Endodermal cell (in vitro differentiated cells): ENCODE data around the gene TRPV3. TPM values are rescaled to one million over a fixed set of nuclear protein-coding genes. Genes with fewer than 3 reads are reported as not detected.

Source experiments
- DNase-seq: peaks from one replicate; pipeline ENCODE4 v3.0.0-alpha.2; 2017
- H3K27ac ChIP-seq: 2 replicates; pipeline ENCODE4 v1.5.1; 2013; ENCODE audit warnings: mild to moderate bottlenecking, low read depth, low read length, moderate library complexity
- H3K27me3 ChIP-seq: 2 replicates; pipeline ENCODE4 v1.6.1; 2013; ENCODE audit warnings: mild to moderate bottlenecking, low read length, moderate library complexity; ENCODE audit not compliant: insufficient read depth, control insufficient read depth, poor library complexity, severe bottlenecking
- H3K36me3 ChIP-seq: 2 replicates; pipeline ENCODE4 v1.7.0; 2013; ENCODE audit warnings: mild to moderate bottlenecking, low read length, moderate library complexity; ENCODE audit not compliant: control insufficient read depth, insufficient read depth
- H3K4me1 ChIP-seq: one replicate; pipeline ENCODE4 v1.7.0; 2013; ENCODE audit warnings: low read length; ENCODE audit not compliant: control insufficient read depth, insufficient read depth
- H3K4me3 ChIP-seq: 2 replicates; pipeline ENCODE4 v1.5.1; 2013; ENCODE audit warnings: mild to moderate bottlenecking, low read length, moderate library complexity
- H3K9ac ChIP-seq: 2 replicates; pipeline ENCODE4 v1.6.1; 2013; ENCODE audit warnings: mild to moderate bottlenecking, low read length, moderate library complexity; ENCODE audit not compliant: poor library complexity, severe bottlenecking; ENCODE audit errors: extremely low read depth
- H3K9me3 ChIP-seq: 2 replicates; pipeline ENCODE4 v1.6.1; 2013; ENCODE audit warnings: mild to moderate bottlenecking, low read length, moderate library complexity; ENCODE audit not compliant: control insufficient read depth
- H3K27ac Mint-ChIP-seq: 2 replicates; pipeline ENCODE4 v1.8.0; 2020; ENCODE audit warnings: mixed read lengths
- H3K27me3 Mint-ChIP-seq: 2 replicates; pipeline ENCODE4 v1.8.0; 2021; ENCODE audit warnings: mild to moderate bottlenecking, mixed read lengths; ENCODE audit not compliant: insufficient read depth
- H3K36me3 Mint-ChIP-seq: 2 replicates; pipeline ENCODE4 v1.8.0; 2020; ENCODE audit warnings: low read depth, mixed read lengths
- H3K4me1 Mint-ChIP-seq: 2 replicates; pipeline ENCODE4 v1.8.0; 2020; ENCODE audit warnings: mixed read lengths
- H3K4me3 Mint-ChIP-seq: 2 replicates; pipeline ENCODE4 v1.8.0; 2020; ENCODE audit warnings: mild to moderate bottlenecking, moderate library complexity, mixed read lengths
- H3K9me3 Mint-ChIP-seq: 2 replicates; pipeline ENCODE4 v1.8.0; 2020; ENCODE audit warnings: mild to moderate bottlenecking, mixed read lengths
- WGBS, 2 experiments: methylation state at CpG; one replicate each; pipeline versions ENCODE4 v1.1.5 to v1.1.7; 2013; ENCODE audit warnings: missing lambda C conversion rate in 2 of 2, mixed read lengths in 1 of 2; ENCODE audit not compliant: insufficient coverage in 1 of 2, insufficient read length in 1 of 2; 5-methylcytosine and 5-hydroxymethylcytosine counted together
- total RNA-seq, 2 donors: library from RNA; stranded (reverse); fragmentation: NEBNext Ultra II Directional in 1 of 2; extraction: Animal tissue kit (Norgen Biotek cat#: 25700) in 1 of 2; gene quantifications; 2 replicates in 1 of 2; 3 replicates in 1 of 2; pipeline ENCODE4 v1.2.1, GENCODE V29; 2021
- TF ChIP-seq, protein P1 (sequence below): fragments of 200-600 bp; sonication (generic); conservative IDR thresholded peaks from 2 replicates; pipeline ENCODE4 v1.5.0; 2021; ENCODE audit warnings: antibody characterized with exemption, mild to moderate bottlenecking

The TRPV3 gene
- total RNA-seq, 2 donors from 2014 or later, result 6.2 to 11.3 TPM

DNA sequence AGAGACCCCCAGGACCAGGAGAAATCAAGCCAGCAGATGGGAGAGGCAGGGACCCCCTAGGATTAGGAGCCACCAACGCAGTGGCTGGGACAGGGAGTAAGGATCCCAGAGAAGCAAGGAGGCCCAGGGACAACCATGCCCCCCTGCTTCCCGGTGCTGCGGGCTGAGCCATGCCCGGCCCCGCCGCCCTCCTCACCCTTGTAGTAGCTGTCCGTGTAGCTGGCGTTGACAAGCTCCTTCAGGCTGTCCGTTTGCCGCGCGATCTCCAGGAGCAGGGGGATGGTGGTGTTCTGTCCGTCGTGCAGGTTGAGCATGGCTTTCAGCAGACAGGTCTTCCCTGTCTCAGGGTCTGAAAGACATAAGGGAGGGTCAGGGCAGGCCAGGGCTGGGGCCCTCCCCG lies 33.2 kb upstream of the TRPV3 start:
- Histone ChIP-seq H3K36me3 (peaks cover 12% of the 10 kb centered on the region), H3K27ac (no peak overlapping the region), H3K4me3 (no peak overlapping the region), H3K9me3 (no peaks in the 10 kb centered on the region), H3K4me1 (no peaks in the 10 kb centered on the region), H3K27me3 (no peaks in the 10 kb centered on the region), H3K9ac (no peak overlapping the region)
- no peak for DNase-seq
- Mint-ChIP-seq H3K36me3 (peaks cover 32% of the 10 kb centered on the region), H3K27ac (peak overlapping the region; percentile 44), H3K27me3 (no peaks in the 10 kb centered on the region), H3K9me3 (no peaks in the 10 kb centered on the region), H3K4me1 (no peaks in the 10 kb centered on the region), H3K4me3 (no peak overlapping the region)
- 94 to 99% methylated on average over 11 to 15 of the region's 15 CpGs for WGBS, 2 experiments
- TF ChIP-seq, protein P1, sequence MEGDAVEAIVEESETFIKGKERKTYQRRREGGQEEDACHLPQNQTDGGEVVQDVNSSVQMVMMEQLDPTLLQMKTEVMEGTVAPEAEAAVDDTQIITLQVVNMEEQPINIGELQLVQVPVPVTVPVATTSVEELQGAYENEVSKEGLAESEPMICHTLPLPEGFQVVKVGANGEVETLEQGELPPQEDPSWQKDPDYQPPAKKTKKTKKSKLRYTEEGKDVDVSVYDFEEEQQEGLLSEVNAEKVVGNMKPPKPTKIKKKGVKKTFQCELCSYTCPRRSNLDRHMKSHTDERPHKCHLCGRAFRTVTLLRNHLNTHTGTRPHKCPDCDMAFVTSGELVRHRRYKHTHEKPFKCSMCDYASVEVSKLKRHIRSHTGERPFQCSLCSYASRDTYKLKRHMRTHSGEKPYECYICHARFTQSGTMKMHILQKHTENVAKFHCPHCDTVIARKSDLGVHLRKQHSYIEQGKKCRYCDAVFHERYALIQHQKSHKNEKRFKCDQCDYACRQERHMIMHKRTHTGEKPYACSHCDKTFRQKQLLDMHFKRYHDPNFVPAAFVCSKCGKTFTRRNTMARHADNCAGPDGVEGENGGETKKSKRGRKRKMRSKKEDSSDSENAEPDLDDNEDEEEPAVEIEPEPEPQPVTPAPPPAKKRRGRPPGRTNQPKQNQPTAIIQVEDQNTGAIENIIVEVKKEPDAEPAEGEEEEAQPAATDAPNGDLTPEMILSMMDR, result no peak

DNA sequence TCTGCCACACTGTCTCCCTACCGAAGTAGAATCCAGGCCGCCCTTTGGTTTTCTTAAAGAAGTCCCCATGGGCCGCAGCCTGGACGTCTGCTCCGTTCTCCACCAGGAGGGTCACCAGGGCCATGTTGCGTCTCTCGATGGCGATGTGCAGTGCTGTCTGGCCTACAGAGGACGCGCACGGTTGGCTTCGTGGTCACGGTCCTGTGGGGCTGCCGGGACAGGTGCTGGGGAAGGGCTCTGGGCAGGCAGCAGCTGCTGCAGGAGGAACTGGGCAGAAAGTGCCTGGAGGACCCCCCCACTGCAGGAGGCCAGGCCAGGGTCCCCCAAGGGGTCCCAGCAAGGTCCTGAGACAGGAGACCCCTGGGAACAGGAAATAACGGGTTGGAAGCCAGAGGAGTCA lies 32.6 kb upstream of the TRPV3 start:
- H3K27me3 Mint-ChIP-seq, result no peaks in the 10 kb centered on the region
- no peaks in the 10 kb centered on the region for H3K4me1 ChIP-seq
- no peak overlapping the region for H3K4me3 Mint-ChIP-seq
- H3K36me3 ChIP-seq, result peaks cover 12% of the 10 kb centered on the region
- WGBS, 2 experiments, result 96 to 97% methylated on average over 15 of the region's 15 CpGs
- TF ChIP-seq, protein P1, result no peak
- no peak overlapping the region for H3K27ac Mint-ChIP-seq
- H3K4me1 Mint-ChIP-seq, result no peaks in the 10 kb centered on the region
- peak; percentile 45 for DNase-seq
- no peak overlapping the region for H3K9ac ChIP-seq
- no peaks in the 10 kb centered on the region for H3K27me3 ChIP-seq
- H3K27ac ChIP-seq, result no peak overlapping the region
- peaks cover 32% of the 10 kb centered on the region for H3K36me3 Mint-ChIP-seq
- H3K4me3 ChIP-seq, result no peak overlapping the region
- no peaks in the 10 kb centered on the region for H3K9me3 Mint-ChIP-seq
- H3K9me3 ChIP-seq, result no peaks in the 10 kb centered on the region

DNA sequence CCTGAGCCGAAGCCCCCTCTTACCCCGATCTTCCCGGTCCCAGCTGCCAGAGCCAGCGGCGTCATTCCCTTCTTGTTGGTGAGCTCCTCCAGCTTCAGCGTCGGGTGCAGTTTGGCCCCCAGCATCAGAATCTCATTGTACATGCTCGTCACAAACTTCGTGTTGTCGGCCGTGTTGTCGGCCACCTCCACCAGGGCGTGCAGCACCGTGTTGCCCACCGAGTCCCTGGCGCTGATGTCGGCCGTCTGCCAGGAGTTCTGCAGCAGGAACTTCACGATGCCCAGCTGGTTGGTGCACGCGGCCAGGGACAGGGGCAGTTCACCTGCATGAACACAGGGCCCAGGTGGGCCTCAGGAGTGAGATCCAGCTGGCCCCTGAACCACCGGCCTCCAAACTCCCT lies 32.2 kb upstream of the TRPV3 start:
- no peaks in the 10 kb centered on the region for H3K9me3 Mint-ChIP-seq
- no peak overlapping the region for H3K4me3 Mint-ChIP-seq
- Histone ChIP-seq H3K27me3 (no peaks in the 10 kb centered on the region), H3K4me1 (no peaks in the 10 kb centered on the region), H3K36me3 (peaks cover 12% of the 10 kb centered on the region), H3K9me3 (no peaks in the 10 kb centered on the region), H3K9ac (no peak overlapping the region), H3K4me3 (no peak overlapping the region), H3K27ac (no peak overlapping the region)
- no peaks in the 10 kb centered on the region for H3K27me3 Mint-ChIP-seq
- TF ChIP-seq, protein P1, result no peak
- 96 to 97% methylated on average over 11 to 22 of the region's 22 CpGs for WGBS, 2 experiments
- peaks cover 32% of the 10 kb centered on the region for H3K36me3 Mint-ChIP-seq
- DNase-seq, result peak; percentile 44
- H3K27ac Mint-ChIP-seq, result no peak overlapping the region
- H3K4me1 Mint-ChIP-seq, result no peaks in the 10 kb centered on the region
